HG03521 (cell line): ENCODE measurements around the gene DDA1.

ENCODE experiments used
- ATAC-seq: cut with Tn5 transposase; IDR thresholded peaks from one replicate; pipeline ENCODE4 v1.9.1; 2021; ENCODE audit warnings: mild to moderate bottlenecking, moderate library complexity; ENCODE audit not compliant: unreplicated experiment

DDA1 gene

GRCh38 chr19:17311455-17312188 is 2.3 kb downstream of the DDA1 start:
- no peak for ATAC-seq

GRCh38 chr19:17312189-17313113 is 3.1 kb downstream of the DDA1 start:
- ATAC-seq, result no peak

DNA sequence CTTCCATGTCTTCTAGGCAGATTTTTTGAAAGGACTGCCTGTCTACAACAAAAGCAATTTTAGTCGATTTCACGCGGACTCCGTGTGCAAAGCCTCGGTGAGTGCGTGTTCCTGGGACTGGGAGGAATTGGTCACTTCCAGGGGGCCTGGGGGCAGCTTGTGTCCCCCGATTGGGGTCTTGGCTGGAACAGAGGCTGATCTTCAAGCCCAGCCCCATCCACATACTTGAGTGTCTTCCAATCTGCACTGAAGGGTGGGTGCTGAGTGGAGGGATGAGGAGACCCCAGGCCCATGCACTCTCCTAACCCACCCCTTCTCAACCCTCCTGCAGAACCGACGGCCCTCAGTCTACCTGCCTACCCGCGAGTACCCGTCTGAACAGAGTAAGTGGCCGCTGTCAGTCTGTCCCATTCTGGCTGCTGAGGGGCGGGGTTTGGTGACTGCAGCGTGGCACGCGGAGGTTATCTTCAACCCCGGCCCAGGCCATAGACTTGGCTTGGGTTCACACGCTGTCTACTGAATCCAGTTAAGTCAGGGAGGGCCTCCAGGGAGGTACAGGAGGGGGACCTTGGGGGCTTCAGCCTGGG is 4.7 kb downstream of the DDA1 start:
- ATAC-seq, result no peak

- no peak for ATAC-seq
Observed at GRCh38 chr19:17318966-17319365, 9.6 kb downstream of the DDA1 start.

- no peak for ATAC-seq
Observed at GRCh38 chr19:17319473-17320238, 10.3 kb downstream of the DDA1 start.

DNA sequence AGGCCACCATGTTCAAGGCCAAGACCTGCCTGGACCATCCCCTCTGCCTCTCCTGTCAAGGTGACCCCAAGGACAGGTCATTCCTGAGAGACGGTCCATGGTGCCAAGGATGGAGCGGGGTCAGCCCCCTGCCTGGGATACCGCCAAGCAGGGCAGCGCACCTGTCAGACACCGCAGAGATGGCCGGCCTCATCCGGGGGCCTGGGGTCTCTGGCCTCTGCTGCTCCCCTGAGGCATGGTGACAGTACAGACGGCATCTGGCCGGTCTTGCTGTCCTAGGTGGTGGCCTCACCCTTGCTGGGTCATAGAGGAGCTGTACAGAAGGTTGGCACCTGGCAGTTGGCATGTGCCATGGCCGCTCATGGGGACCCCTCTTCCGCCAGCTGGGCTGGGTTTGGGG is 11.1 kb downstream of the DDA1 start:
- no peak for ATAC-seq

GRCh38 chr19:17321655-17322489 is 12.5 kb downstream of the DDA1 start:
- ATAC-seq, result no peak

DNA sequence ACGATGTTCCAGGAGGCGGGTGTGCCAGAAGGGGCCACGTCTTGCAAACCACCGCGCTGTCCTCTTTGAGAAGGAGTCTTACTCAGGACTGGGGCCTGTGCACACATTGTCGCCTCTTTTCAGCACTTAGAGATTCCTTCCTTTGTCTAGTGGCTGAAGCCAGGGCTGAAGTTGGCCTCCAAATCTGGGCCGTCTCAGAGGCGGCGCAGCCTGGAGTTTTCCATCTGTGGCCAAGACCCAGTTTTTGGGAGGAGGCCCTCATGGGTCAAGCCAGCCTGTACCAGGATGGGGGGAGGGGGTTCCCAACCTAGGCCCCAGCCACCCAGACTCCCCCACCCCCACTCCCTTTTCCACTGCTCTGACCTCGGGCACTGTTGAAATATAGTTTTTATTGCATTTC is 13.5 kb downstream of the DDA1 start:
- ATAC-seq, result no peak

GRCh38 chr19:17323300-17323963 is 14.1 kb downstream of the DDA1 start:
- ATAC-seq, result no peak

GRCh38 chr19:17323964-17324332 is 14.6 kb downstream of the DDA1 start:
- ATAC-seq, result no peak

DNA sequence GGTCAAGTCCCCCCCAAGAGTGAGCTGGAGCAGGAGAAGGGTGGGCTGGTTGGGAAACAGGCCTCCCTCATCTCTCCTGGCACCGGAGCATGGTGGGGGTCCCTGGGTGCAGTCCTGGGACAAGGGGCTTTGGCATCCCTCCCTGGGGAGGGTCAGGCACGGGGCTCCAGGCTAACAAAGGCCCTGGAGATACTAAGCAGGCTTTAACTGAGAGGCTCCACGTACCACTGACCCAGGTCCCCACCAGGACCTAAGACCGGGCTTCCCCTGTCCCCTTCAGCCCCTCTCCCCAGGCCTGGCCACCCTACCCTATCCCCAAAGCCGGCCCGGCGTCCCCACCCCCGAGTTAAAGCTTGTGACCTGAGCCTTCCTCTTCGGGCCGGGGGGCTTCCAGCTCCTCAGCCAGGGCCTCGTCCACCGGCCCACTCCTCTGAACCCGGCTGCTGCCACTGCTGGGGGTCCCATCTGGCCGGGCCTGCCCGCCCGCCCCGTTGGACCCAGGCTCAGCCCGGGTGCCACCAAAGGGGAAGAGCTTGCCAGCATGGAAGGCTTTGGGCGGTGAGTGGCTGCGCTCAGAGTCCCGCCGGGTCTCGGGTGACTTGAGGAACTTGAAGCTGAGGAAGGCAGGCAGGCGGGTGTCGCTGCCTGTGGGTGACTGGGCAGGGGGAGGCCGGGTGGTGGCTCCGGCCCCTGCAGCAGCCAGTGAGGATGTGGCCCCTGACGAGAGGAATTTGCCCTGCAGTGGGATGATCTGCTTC is 15.2 kb downstream of the DDA1 start:
- ATAC-seq, result no peak

GRCh38 chr19:17325133-17325532 is 15.8 kb downstream of the DDA1 start:
- ATAC-seq, result no peak

- no peak for ATAC-seq
Observed at GRCh38 chr19:17325881-17326594, 16.7 kb downstream of the DDA1 start.

DNA sequence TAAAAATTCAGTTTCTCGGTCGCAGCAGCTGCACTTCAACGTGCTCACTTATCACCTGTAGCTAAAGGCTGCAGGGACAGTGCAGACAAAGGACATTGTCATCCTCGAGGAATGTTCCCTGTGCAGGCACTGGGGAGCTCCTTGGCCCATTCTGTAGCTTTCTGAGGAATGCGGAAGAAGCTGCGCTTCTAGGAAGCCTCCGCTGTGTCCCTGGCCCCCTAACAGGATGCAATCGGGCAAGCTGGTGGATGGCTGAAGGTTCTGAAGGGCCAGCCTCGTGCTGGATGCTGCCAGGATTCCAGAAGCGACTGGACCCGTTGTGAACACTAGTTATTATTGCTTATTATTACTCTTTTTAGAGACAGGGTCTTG is 17.2 kb downstream of the DDA1 start:
- ATAC-seq, result no peak

DNA sequence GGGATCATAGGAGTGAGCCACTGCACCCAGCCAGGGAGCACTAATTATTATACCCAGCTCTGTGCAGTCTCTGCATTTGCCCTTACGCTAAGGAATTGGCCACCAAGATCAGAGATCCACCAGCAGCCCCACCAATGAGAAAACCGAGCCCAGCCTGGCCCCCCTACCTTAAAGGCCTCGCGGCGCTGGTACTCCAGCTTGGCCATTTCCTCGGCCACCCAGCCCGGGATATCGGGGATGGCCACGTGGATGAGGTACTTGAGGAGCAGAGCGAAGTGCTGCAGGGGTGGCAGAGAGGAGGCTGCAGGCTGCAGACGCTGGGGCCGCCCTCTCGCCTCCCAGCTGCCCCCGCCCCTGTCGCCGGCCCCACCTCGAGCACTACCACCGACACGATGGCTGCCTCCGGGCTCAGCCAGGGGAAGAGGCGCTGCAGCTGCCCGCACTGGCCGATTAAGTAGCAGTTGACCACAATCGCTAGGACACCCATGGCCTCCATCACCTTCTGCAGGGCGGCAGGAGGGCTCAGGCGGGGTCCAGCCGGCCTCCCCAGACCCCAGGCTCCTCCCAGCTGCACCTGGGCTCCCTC is 17.8 kb downstream of the DDA1 start:
- no peak for ATAC-seq

GRCh38 chr19:17327654-17328516 is 18.5 kb downstream of the DDA1 start:
- no peak for ATAC-seq
